Non-pigmented ciliary epithelial cell (primary cell): ENCODE data around the gene CHKA.
A peak's percentile ranks its signal among the peaks of the same experiment; 100 is the strongest.

ENCODE experiments used
- DNase-seq: peaks from one replicate; pipeline ENCODE4 v3.0.0-alpha.2; 2010; ENCODE audit warnings: low read depth

Gene CHKA

GRCh38 chr11:68142441-68143309, 21.5 kb upstream of the CHKA start:
- DNase-seq, result no peak

- DNase-seq, result no peak
Observed at GRCh38 chr11:68142028-68142412, 20.8 kb upstream of the CHKA start.

DNA sequence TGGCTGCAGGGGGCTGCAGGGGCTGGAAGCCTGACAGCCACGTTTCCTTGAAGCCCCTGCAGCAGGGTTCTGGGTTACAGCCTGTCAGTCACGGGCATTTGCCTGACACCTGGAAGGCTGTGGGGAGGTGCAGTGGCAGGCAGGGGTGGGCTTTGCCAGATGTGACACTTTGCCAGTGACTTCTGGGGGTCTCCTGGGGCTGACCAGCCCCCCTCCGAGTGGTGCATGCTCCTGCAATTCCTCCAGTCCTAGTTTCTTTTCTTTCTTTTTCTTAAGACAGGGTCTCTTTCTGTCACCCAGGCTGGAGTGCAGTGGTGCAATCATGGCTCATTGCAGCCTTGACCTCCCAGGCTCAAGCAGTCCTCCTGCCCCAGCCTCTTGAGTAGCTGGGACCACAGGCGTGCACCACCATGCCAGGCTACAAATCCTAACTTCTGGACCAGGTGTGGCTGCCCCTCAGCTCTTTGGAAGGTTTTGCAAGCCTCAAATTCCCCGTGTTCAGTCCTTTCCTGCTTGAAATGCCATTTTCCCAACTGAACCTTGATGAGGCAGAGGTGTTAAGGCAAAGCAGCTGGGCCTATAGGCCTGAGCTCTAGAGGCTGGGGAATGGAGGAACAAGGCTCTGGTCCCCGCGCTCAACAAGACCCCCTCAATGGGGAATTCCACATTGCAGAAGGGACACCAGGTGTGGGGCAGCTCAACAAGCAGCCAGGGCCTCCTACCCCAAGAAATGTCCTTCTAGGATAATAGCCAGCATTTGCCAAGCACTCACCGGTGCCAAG, 20.2 kb upstream of the CHKA start:
- DNase-seq, result no peak

- DNase-seq, result no peak
Observed at GRCh38 chr11:68140496-68141245, 19.5 kb upstream of the CHKA start.

DNA sequence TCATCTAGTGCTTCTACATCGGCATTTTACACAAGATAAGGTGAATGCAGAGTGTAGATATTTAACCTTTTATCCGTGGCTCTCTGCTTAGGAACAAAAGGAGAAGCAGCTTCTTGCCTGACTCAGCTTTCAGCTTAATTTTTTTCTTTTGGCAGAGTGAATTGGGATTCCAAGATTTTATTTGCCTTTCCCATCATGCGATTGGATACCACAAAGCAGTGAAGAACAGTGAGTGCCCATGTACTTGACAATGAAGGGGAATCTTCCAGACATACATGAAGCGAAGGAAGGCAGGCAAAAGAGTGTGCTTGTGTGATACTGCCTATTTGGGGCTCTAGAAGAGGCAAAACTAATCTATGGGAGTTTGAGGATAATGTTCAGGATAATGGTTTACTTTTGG, 17.0 kb upstream of the CHKA start:
- DNase-seq, result no peak

DNA sequence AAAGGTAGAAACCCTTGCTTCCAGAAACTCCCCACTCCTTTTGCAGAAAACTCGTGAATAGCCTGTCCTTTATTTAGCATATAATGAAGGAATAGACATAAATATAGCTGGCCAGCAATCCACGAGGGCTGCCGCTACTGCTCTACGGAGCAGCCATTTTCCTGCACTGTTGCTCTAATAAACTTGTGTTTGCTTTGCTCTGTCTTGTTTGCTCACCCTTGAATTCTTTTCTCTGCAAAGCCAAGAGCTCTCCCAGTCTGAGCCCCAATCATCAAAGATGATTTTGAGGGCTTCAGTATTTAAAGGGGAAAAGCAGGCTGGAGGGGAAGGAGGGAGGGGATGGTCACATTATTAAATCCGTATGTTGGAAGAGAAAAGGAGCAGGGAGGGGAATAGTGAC, 16.6 kb upstream of the CHKA start:
- DNase-seq, result no peak

DNA sequence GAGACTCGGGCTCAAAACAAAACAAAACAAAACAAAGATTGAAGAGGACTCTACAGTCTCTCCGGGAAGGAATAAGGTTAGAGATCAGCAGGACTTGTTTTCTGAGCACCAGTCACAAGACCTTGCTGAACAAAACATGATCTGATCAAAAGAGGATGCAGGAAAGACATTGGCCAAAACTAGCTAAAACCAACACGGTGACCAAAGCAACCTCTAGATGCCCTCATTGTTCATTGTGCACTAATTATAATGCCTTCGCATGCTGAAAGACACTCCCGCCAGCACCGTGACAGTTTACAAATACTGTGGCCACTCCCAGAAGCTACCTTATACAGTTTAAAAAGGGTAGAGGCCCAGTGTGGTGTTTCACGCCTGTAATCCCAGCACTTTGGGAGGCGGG, 15.7 kb upstream of the CHKA start:
- DNase-seq, result no peak

DNA sequence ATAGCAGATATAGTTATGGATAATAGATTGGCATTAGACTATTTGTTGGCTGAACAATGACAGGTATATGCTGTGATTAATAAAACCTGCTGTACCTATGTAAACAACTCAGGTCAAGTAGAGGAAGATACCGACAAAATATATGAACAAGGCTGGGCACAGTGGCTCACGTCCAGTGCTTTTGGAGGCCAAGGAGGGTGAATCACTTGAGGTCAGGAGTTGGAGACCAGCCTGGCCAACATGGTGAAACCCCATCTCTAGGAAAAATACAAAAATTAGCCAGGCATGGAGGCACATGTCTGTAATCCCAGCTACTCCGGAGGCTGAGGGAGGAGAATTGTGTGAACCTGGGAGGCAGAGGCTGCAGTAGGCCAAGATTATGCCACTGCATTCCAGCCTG, 14.0 kb upstream of the CHKA start:
- DNase-seq, result no peak

DNA sequence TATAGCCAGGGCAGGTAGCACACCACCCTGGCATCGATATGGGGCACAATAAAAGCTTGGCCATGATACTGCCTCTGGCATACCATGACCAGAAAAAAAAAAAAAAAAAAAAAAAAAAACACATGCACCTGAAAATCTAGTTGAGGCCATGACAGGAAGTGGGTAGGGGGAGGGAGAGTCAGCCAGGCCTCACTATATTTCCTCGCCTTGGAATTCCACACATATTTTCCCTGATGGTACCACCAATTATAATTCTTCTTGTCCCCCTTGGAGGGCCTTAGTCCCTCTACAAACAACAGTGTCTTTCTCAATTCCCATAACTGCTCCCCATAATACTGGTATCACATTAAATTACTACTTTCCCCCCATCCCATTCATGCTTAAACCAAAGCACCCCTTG, 12.6 kb upstream of the CHKA start:
- no peak for DNase-seq

DNA sequence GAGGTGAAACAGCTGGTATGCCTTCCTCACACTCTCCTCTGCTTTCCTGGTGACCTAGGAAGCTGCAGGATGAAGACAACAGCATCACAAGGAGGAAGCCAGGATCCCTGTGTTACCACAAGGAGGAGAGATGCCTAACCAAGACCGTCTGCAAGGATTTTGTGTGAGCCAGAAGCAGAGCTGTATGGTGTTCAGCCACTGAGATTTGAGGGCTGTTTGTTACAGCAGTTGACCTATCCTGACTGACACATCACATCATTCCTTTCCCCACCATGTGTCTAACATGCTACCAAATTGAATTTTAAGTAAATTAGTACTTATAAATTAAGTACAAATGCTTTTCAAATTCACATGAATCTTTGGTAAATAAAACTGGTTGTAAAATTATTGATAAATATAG, 8.9 kb upstream of the CHKA start:
- DNase-seq, result no peak

DNA sequence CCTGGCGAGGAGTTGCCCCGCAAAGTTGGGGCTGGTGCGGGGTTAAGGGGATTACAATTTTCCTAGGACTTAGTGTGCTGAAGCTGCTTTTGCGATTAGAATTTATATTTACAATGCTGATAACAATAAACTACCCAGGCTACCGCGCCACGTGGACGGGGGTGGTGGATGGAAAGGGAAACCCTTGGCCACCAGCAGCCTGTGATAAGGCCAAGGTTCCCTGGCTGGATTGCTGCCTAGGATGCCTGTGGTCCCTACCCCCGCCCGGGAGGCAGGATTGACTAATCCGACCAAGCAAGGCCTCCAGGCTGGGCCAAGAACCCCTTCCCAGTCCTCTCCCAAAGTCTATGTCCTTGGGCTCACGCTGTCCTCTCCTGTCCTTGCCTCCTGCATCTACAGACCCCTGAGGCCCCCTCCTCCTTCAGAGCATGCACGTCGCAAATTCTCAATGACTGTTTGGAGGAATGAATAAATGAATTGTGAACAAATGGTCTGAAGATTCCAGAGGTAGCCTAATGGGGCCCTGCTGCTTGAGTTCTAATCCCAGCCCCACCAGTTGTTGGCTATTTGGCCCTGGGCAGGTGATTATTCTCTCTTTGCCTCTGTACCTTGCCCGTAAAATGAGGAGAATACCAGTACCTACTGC, 7.6 kb upstream of the CHKA start:
- peak; percentile 43 for DNase-seq

DNA sequence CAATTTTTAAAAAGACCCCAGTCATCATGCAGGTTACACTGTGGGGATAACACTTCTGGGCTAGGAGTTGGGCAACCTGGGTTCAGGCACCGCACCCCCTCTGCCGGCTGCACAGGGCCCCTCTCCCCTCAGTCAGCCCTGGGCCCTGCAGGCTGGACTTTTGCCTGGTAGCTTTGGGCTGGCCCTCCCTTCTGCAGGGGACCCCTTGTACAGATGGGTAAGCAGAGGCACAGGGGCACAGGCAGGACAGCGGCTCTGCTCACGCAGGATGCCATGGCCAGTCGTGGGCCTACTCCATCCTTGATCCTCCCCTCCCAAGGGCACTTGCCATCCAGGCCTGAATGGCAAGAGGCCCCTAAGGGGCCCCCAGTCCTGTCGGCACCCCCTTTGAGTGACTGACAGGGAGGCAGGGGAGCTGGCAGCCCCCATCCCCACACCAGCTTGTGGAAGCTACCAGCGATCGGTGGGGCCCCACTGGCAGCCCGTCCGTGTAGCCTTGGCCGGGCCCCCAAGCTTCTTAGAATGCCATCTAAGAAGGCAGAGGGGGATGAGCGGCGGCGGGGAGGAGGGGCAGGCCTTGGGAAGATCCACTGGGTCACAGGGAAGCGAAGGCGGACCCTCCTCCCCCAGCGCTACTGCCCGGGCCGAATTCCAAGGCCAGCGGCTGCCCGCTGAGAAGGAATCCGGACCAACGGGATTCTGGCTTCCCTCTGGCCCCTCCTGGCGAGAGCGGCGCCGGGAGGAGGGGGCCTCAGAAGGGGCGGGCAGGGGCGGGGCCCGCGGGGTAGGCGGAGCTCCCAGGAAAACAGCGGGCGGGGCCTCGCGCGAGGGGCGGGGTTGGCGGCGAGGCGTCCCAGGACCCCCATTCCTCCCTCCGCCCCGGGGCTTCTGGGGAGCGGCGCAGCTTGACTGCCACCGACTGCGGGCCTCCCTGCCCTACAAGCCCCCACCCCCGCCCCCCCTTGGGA, 6.8 kb upstream of the CHKA start:
- DNase-seq, result peak; percentile 18

DNA sequence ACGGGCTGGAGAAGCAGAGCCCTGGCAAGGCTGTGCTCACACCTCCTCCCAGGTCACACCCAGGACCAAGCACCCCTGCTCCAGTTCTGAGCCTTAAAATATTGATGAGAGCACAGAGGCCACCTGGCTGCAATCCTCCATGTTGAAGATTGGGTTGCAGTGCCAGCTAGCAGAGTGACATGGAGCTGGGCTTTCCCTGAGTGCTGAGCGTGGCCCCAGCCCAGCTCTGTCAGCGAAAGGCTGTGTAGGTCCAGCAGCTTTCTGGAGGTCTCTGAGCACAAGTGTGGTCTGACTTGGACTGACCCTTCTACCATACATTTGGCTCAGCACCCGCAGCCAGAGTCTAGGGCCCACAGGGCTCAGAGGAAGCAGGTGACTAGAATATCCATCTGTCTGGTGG, 4.0 kb upstream of the CHKA start:
- DNase-seq, result no peak

DNA sequence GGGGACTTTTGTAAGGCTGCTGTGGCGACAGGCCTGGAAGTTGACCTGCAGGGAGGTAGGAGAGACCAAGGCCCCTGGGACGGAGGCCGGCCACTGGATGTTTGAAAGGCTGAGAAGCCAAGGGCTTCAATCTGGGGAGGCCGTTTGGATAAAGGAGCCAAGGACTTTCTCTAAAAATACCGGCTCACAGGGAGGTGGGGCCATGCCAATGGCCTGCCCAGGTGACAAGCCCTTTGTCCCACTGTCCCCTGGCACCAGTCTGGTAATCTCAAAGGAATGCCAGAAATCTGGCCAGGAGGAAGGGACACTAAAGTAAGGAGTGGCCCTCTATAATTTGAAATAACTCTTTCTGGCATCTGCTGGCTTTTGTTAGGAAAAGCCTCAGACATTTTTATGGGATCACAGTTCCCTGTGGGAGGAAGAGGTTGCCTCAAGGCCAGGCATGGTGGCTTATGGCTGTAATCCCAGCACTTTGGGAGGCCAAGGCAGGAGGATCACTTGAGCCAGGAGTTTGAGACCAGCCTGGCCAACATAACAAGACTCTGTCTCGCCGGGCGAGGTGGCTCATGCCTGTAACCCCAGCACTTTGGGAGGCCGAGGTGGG, 1.9 kb upstream of the CHKA start:
- DNase-seq, result no peak

- DNase-seq, result no peak
Observed at GRCh38 chr11:68120273-68121066, 718 bp downstream of the CHKA start.

- DNase-seq, result no peak
Observed at GRCh38 chr11:68118706-68119448, 2.3 kb downstream of the CHKA start.

DNA sequence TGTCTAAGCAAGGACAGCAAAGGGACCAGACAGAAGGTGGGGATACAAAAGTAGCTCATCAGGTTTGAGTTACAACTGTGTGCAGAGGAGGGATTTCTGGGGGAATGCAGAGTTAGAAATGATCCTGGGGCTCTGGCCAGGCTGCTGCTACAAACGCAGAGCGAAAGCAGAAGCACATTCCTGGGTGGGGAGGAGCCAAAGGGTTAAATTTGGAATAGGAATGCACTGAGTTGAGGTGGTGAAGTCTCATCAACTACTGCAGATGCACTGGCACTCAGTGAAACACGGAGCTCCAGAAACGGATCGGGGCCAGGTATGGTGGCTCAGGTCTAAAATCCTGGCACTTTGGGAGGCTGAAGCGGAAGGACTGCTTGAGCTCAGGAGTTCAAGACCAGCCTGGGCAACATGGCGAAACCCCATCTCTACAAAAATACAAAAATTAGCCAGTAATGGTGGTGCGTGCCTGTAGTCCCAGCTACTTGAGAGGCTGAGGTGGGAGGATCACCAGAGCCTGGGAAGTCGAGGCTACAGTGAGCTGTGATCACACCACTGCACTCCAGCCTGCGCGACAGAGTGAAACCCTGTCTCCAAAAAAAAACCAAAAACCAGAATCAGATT, 3.2 kb downstream of the CHKA start:
- no peak for DNase-seq

GRCh38 chr11:68116974-68117373, 4.2 kb downstream of the CHKA start:
- no peak for DNase-seq

DNA sequence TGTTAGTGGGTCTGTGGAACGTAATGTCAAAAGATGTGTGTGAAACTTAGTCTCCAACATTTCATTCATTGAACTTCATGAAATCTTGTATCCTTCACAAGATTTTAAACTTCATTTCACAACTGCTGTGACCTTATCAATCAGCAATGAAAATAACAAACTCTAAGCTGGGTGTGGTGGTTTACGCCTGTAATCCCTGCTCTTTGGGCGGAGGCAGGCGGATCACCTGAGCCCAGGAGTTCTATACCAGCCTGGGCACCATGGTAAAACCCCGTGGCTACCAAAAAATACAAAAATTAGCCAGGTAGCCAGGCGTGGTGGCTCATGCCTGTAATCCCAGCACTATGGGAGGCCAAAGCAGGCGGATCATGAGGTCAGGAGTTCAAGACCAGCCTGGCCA, 5.1 kb downstream of the CHKA start:
- DNase-seq, result no peak
